ENCODE data around the gene HAUS2. TPM values are rescaled to one million over a fixed set of nuclear protein-coding genes. Genes with fewer than 3 reads are reported as not detected.

HAUS2 gene
- total and polyA plus RNA-seq, 2 of the 4 experiments (the other 2 are of a cell fraction): 18.4 to 22.4 TPM

- no peak overlapping the region for H2AK5ac ChIP-seq (ENCODE audit: low read depth, low read length)
- no peak overlapping the region for H2AFZ ChIP-seq (replicated peaks; ENCODE audit: low read length, poor library complexity)
- no peak overlapping the region for H3K18ac ChIP-seq (ENCODE audit: low read depth, low read length)
- no peak overlapping the region for H3K9ac ChIP-seq (ENCODE audit: low read depth, low read length)
- peaks cover 7% of the 10 kb centered on the region for H3K4me1 ChIP-seq (ENCODE audit: control insufficient read depth, insufficient read depth, low read length)
- 0 out of 2 replicates have a peak, but pooled peaks cover 4% of the 10 kb centered on the region for H3K9me1 ChIP-seq (ENCODE audit: insufficient read depth, low read length)
- dilution Hi-C loops (cut with HindIII; ENCODE audit: low sequenced_read_pairs, unreplicated experiment) (no loop called here), in situ Hi-C loops (cut with MboI; ENCODE audit: low sequenced_read_pairs) (no loop called here), intact Hi-C loops (cut with micrococcal nuclease) (loop anchor here (5.0 kb wide), 1 partner anchor 73 kb away; no protein-coding TSS in a partner anchor)
- no peak overlapping the region for H3K14ac ChIP-seq (replicated peaks; ENCODE audit: low read depth, low read length)
- no peak for DNase-seq
- CTCF ChIA-PET: no interaction called here
- no peak overlapping the region for H2BK120ac ChIP-seq (ENCODE audit: low read depth, low read length)
- no peak for ATAC-seq (ENCODE audit: low read depth)
- no CpG with 5 or more reads among the region's 2 CpGs for WGBS, 2 experiments (ENCODE audit: extremely low coverage in 2 of 2, insufficient read length in 1 of 2)
- H3K4me2 ChIP-seq (ENCODE audit: low read depth, low read length): no peak overlapping the region
- H2BK5ac ChIP-seq (ENCODE audit: low read depth, low read length, poor library complexity, severe bottlenecking): no peak overlapping the region
- peaks cover 32 to 58% of the 10 kb centered on the region in 2 experiments for H3K79me1 ChIP-seq (ENCODE audit: low read depth in 1 of 2, low read length in 2 of 2)
- H4K5ac ChIP-seq (ENCODE audit: low read depth, low read length): no peak overlapping the region
- no peaks in the 10 kb centered on the region for H3K27me3 ChIP-seq (ENCODE audit: control insufficient read depth, insufficient read depth, low read length)
- H3K9me3 ChIP-seq (ENCODE audit: control insufficient read depth, insufficient read depth, low read length): no peaks in the 10 kb centered on the region
- H3K27ac ChIP-seq (ENCODE audit: insufficient read depth, low read length): no peak overlapping the region
- no peak overlapping the region for H2AK9ac ChIP-seq (replicated peaks; ENCODE audit: low read depth, low read length, poor library complexity)
- H4K91ac ChIP-seq (ENCODE audit: insufficient read depth, low read depth, low read length): no peak overlapping the region
- H2BK20ac ChIP-seq (ENCODE audit: low read depth, low read length): no peak overlapping the region
- H3K4ac ChIP-seq (ENCODE audit: low read depth, low read length): no peak overlapping the region
- POLR2A ChIA-PET (ENCODE audit: unreplicated experiment): no interaction called here
- peaks cover 2% of the 10 kb centered on the region; the same call in 1 of the 2 replicates for H4K20me1 ChIP-seq (ENCODE audit: insufficient read depth, low read length)
- no peak overlapping the region for H3K23ac ChIP-seq (ENCODE audit: low read depth, low read length)
- H3K56ac ChIP-seq (ENCODE audit: extremely low read depth, insufficient read depth, low read length): no peak overlapping the region
- H4K8ac ChIP-seq (ENCODE audit: low read depth in 2 of 2, low read length in 2 of 2): no peak overlapping the region
- no peak overlapping the region for H3K4me3 ChIP-seq (ENCODE audit: insufficient read depth, low read depth, low read length)
- TF ChIP-seq NFE2L2 (IDR thresholded peaks at IDR 0.05; ENCODE audit: low read depth, low read length): no peak
- TF ChIP-seq RCOR1 (IDR thresholded peaks at IDR 0.05; ENCODE audit: insufficient replicate concordance, low read length): no peak
- TF ChIP-seq USF2 (IDR thresholded peaks at IDR 0.05; ENCODE audit: low read depth, low read length): no peak
- TF ChIP-seq SMC3 (IDR thresholded peaks at IDR 0.05; ENCODE audit: low read depth, low read length): no peak
- TF ChIP-seq POLR2A (IDR thresholded peaks at IDR 0.05; ENCODE audit: low read depth, low read length): no peak
- TF ChIP-seq MAFK (IDR thresholded peaks at IDR 0.05; ENCODE audit: low read depth, low read length): no peak
- TF ChIP-seq, protein P1, sequence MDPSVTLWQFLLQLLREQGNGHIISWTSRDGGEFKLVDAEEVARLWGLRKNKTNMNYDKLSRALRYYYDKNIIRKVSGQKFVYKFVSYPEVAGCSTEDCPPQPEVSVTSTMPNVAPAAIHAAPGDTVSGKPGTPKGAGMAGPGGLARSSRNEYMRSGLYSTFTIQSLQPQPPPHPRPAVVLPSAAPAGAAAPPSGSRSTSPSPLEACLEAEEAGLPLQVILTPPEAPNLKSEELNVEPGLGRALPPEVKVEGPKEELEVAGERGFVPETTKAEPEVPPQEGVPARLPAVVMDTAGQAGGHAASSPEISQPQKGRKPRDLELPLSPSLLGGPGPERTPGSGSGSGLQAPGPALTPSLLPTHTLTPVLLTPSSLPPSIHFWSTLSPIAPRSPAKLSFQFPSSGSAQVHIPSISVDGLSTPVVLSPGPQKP (IDR thresholded peaks at IDR 0.05; ENCODE audit: borderline replicate concordance, low read depth, low read length): no peak
- no peak for TF ChIP-seq FOS (IDR thresholded peaks at IDR 0.05; ENCODE audit: low read depth, low read length)
- TF ChIP-seq, protein P2, sequence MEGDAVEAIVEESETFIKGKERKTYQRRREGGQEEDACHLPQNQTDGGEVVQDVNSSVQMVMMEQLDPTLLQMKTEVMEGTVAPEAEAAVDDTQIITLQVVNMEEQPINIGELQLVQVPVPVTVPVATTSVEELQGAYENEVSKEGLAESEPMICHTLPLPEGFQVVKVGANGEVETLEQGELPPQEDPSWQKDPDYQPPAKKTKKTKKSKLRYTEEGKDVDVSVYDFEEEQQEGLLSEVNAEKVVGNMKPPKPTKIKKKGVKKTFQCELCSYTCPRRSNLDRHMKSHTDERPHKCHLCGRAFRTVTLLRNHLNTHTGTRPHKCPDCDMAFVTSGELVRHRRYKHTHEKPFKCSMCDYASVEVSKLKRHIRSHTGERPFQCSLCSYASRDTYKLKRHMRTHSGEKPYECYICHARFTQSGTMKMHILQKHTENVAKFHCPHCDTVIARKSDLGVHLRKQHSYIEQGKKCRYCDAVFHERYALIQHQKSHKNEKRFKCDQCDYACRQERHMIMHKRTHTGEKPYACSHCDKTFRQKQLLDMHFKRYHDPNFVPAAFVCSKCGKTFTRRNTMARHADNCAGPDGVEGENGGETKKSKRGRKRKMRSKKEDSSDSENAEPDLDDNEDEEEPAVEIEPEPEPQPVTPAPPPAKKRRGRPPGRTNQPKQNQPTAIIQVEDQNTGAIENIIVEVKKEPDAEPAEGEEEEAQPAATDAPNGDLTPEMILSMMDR (conservative IDR thresholded peaks at IDR 0.05; ENCODE audit: low read depth, low read length): no peak
- no peak for TF ChIP-seq RAD21 (IDR thresholded peaks at IDR 0.05; ENCODE audit: low read length)
- no peak for TF ChIP-seq RFX5 (IDR thresholded peaks at IDR 0.05; ENCODE audit: low read depth, low read length)
- TF ChIP-seq BHLHE40 (IDR thresholded peaks at IDR 0.05; ENCODE audit: low read depth, low read length): no peak
- TF ChIP-seq CHD1 (IDR thresholded peaks at IDR 0.05; ENCODE audit: low read depth, low read length): no peak
- no peak for TF ChIP-seq MXI1 (IDR thresholded peaks at IDR 0.05; ENCODE audit: borderline replicate concordance, low read depth, low read length)
- H2BK15ac ChIP-seq (ENCODE audit: low read depth, low read length): no peak overlapping the region
- no TSS peak for BruUV-seq (replicated peaks)
- H3K36me3 ChIP-seq (ENCODE audit: control insufficient read depth, insufficient read depth, low read length): no peaks in the 10 kb centered on the region
These were observed 30.4 kb downstream of the HAUS2 start for GRCh38 chr15:42578984-42579537.

All from IMR-90 (cell line).